AG04449 (cell line): ENCODE data around the gene RGS12.

Source experiments
- CTCF ChIA-PET: fragments of 350-600 bp; formaldehyde crosslinking; extraction: SDS; loops from one replicate; lab custom pipeline; 2021; ENCODE audit warnings: antibody characterized with exemption; lab: Yijun Ruan, JAX
- POLR2A ChIA-PET: fragments of 400-600, 350-600 bp; formaldehyde crosslinking; extraction: SDS; loops from one replicate; lab custom pipeline; 2020; ENCODE audit warnings: antibody characterized with exemption, inconsistent platforms; lab: Yijun Ruan, JAX
- DNase-seq: peaks from one replicate; pipeline ENCODE4 v3.0.0-alpha.2; 2010; ENCODE audit warnings: low read depth, low spot score
- H3K4me3 ChIP-seq: 2 replicates; pipeline ENCODE4 v1.5.1; 2011; ENCODE audit warnings: low read depth, mild to moderate bottlenecking, control low read depth, low read length
- CTCF ChIP-seq: IDR thresholded peaks from one replicate; pipeline ENCODE4 v1.5.1; 2011; ENCODE audit warnings: mild to moderate bottlenecking, moderate library complexity, low read length, control low read depth, inconsistent platforms; ENCODE audit not compliant: insufficient read depth; ENCODE audit errors: missing control alignments

Gene RGS12

GRCh38 chr4:3271131-3271530 is 21.7 kb upstream of the RGS12 start:
- ChIA-PET POLR2A (no interaction called here), CTCF (interaction anchor here (1.5 kb wide), 1 partner anchor 29 kb away, joined by 3 read pairs; no protein-coding TSS in a partner anchor)
- no peak for DNase-seq
- H3K4me3 ChIP-seq: no peak overlapping the region
- TF ChIP-seq CTCF: no peak

GRCh38 chr4:3276986-3277385 is 15.8 kb upstream of the RGS12 start:
- TF ChIP-seq CTCF: no peak
- ChIA-PET POLR2A (no interaction called here), CTCF (interaction anchor here (1.1 kb wide), 1 partner anchor 18 kb away, joined by 3 read pairs; no protein-coding TSS in a partner anchor)
- DNase-seq: no peak
- no peak overlapping the region for H3K4me3 ChIP-seq

- no peak for DNase-seq
- ChIA-PET CTCF (no interaction called here), POLR2A (no interaction called here)
- TF ChIP-seq CTCF: no peak
- no peak overlapping the region for H3K4me3 ChIP-seq
These were observed 12.4 kb upstream of the RGS12 start for GRCh38 chr4:3280466-3280865.

GRCh38 chr4:3283483-3283882 is 9.3 kb upstream of the RGS12 start:
- no peak for TF ChIP-seq CTCF
- POLR2A ChIA-PET: no interaction called here
- DNase-seq: no peak
- H3K4me3 ChIP-seq: no peak overlapping the region
- CTCF ChIA-PET: no interaction called here

- H3K4me3 ChIP-seq: no peak overlapping the region
- ChIA-PET POLR2A (no interaction called here), CTCF (no interaction called here)
- DNase-seq: no peak
- TF ChIP-seq CTCF: no peak
These were observed 8.9 kb upstream of the RGS12 start for GRCh38 chr4:3283916-3284315.

- no peak overlapping the region for H3K4me3 ChIP-seq
- ChIA-PET POLR2A (no interaction called here), CTCF (no interaction called here)
- no peak for DNase-seq
- TF ChIP-seq CTCF: no peak
These were observed 7.9 kb upstream of the RGS12 start for GRCh38 chr4:3284734-3285557.
